ENCODE results near the gene SAMD1. TPM values are rescaled to one million over a fixed set of nuclear protein-coding genes. Genes with fewer than 3 reads are reported as not detected.

Gene SAMD1
- total RNA-seq, 1 donor from 2014 or later, result 43.2 TPM

DNA sequence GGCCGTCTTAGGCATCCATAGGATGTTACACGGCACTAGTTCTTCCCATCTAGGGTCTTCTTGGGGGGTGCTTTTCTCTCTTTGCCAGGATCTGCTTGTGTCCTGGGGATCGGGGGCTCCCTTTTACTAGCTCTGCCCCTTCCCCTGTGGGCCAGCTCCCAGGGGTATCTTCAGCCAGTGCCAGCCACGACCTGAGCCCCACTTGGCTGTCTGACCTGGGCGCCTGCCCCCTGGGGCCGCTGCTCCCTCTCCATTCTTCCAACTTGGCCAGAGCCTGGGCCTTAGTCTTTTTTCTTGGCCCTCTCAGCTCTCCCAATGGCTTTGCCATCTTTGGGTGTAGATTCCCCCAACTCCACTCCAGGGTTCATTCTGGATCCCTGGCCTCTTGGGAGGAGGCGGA is 23.9 kb upstream of the SAMD1 start:
- no peak for DNase-seq (ENCODE audit: low spot score in 2 of 2)
- no peak for FAIRE-seq

DNA sequence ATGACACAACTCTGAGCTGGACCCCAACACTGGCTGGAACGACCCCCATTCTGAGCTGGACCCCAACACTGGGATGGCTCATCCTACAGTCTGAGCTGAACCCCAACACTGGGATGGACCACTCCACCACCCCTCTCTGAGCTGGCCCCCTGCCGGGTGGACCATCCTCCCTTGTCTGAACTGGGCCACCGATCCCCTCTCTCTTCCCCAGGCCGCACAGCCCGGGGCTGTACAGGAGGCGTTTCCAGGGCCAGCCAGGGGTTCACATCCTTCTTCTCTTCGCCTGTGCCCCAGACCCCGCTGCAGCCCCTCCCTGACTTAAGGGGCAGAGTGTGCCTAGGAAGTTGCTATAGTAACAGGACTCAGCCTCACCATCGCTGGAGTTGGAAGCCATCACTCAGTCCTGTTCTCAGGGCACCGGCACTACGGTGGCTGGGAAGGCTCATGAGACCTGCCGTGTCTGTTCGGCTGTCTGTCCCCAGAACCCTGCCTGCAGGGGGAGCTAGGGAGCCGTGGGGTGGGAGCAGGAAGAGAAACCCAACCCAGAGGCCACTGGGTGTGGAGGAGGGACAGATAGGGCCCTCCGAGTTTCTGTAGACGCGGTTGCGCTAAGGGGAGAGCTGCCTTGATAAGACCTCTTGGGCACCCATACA is 23.3 kb upstream of the SAMD1 start:
- no peak for FAIRE-seq
- DNase-seq (ENCODE audit: low spot score in 2 of 2), result no peak

DNA sequence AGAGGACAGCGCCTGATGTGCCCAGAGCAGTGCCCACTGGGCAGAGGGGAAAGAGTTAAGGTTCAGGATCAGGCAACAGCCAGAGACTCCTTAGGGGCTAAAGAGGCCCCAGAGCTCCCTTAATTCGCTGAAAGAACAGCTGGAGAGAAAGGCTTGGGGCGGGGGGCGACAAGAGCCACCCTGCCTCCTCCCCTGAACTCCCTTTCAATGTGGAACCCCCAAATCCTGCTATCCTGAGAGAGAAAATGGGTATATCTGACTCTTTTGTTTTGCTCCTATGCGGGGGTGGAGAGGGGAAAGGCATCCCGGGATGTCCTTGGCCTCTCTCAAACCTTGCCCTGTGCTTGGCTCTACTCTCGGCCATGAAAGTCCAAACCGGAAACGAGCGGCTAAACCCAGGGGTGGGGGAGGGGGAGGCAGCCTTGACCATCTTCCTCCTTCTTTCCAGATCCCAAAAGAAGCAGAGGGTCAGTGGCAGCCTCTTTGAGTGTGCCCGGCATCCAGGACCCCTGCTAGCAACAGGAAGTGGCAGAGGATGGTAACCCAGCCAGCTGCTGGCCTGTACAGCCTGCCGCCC is 22.3 kb upstream of the SAMD1 start:
- DNase-seq (ENCODE audit: low spot score in 2 of 2), result no peak
- no peak for FAIRE-seq

DNA sequence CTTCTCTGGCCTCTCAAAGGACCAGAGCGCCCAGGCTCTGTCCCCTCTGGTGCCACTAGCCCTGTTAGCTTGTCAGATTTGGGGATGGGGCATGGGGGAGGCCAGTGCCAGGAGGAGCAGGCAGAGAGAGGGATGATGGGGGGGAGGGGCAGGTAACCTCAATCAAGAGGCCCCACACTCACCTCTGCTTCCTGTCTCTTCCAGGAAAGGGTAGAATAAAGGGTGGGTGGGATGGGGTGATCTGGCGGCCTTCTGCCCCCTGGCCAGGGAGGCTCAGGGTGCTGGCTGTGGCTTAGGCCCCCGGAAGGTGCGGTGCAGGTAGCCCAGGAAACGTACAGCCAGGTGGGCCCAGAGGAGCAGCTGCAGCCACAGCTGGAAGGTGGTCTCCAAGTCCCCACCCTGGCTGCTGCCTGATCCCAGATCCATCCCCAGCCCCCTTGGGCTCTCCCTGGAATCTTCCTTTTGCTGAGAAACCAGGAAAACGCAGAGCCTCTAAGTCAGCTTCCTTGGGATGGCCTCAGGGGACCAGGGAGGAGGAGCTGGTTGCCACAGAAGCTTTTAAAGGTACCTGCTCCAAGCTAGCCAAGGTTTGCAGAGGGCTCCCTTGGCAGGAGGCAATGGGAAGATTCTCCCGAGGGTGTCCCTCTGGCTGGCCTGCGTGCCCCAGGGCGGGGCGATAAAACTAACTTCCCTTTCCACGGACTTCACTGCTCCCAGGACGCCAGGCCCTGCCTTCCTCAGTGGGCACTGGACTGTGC is 21.7 kb upstream of the SAMD1 start:
- DNase-seq (ENCODE audit: low spot score in 2 of 2) (no peak), FAIRE-seq (no peak)

GRCh38 chr19:14111486-14111885 is 20.9 kb upstream of the SAMD1 start:
- no peak for FAIRE-seq

GRCh38 chr19:14110650-14111049 is 20.1 kb upstream of the SAMD1 start:
- no peak for DNase-seq (ENCODE audit: low spot score in 2 of 2)
- no peak for FAIRE-seq

More at GRCh38 chr19:14111486-14111885, 20.9 kb upstream of the SAMD1 start:
- DNase-seq (ENCODE audit: low spot score in 2 of 2), result no peak

GRCh38 chr19:14107581-14108461 is 17.3 kb upstream of the SAMD1 start:
- no peak for DNase-seq (ENCODE audit: low spot score in 2 of 2)
- FAIRE-seq, result no peak

DNA sequence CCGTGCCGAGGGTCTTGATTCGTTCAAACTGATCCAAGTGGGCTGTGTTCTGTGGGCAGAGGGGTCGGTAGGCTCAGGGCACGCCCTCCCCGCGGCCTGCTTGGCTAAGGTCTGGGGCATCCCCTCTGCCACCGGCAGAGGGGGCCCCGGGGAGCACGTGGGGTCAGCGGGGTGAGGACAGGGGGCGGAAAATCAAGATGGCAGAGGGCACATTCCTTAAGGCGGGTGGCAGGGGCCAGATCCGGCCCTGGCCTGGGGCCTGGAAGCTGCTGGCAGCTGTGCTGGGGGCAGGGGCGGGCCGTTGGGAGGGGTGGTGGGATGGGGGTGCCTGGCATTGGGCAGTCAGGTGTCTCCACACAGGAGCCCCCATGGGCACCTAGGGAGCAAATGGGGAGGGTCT is 16.3 kb upstream of the SAMD1 start:
- DNase-seq (ENCODE audit: low spot score in 2 of 2) (no peak), FAIRE-seq (no peak)

GRCh38 chr19:14105680-14106079 is 15.1 kb upstream of the SAMD1 start:
- no peak for DNase-seq (ENCODE audit: low spot score in 2 of 2)
- no peak for FAIRE-seq

DNA sequence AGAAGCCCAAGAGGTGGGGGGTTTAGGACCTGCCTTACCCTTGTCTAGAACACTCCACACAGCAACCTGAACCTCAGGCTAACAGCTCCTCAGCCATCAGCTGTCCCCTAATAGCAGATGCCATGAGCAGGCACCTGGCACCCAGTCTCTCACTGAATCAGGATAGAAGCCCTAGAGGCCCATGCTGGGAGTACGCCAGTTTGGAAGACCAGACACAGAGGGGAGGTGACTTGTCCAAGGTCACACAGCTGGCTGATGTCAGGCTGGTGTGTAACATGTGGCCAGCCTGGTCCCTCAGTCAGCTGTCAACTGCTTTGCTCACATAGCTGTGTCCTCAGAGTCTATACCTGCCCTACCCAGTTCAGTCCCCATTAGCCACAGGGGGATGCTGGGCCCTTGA is 12.8 kb upstream of the SAMD1 start:
- DNase-seq (ENCODE audit: low spot score in 2 of 2) (no peak), FAIRE-seq (no peak)

DNA sequence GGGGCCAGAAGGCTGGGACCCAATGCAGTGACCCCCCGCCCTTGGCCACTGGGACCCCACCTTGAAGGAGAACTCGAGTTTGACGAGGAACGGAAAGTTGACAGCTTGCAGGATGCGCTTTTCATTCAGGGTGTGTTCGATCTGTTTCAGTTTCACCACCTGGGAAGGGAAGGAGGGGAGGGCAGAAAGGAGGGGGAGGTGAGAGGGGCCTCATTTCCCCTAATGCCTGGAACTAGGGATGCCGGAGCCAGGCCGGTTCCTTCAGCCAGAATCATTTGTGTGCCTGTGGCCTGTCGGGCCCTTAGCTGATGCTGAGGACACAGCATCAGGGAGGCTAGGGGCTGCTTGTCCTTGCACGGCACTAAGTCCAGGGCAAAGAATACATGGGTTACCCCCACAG is 12.2 kb upstream of the SAMD1 start:
- FAIRE-seq, result no peak
- DNase-seq (ENCODE audit: low spot score in 2 of 2), result no peak

- DNase-seq (ENCODE audit: low spot score in 2 of 2), result no peak
- FAIRE-seq, result no peak
Measured at GRCh38 chr19:14102102-14102696, 11.6 kb upstream of the SAMD1 start.

GRCh38 chr19:14101003-14101545 is 10.5 kb upstream of the SAMD1 start:
- DNase-seq (ENCODE audit: low spot score in 2 of 2) (no peak), FAIRE-seq (no peak)

DNA sequence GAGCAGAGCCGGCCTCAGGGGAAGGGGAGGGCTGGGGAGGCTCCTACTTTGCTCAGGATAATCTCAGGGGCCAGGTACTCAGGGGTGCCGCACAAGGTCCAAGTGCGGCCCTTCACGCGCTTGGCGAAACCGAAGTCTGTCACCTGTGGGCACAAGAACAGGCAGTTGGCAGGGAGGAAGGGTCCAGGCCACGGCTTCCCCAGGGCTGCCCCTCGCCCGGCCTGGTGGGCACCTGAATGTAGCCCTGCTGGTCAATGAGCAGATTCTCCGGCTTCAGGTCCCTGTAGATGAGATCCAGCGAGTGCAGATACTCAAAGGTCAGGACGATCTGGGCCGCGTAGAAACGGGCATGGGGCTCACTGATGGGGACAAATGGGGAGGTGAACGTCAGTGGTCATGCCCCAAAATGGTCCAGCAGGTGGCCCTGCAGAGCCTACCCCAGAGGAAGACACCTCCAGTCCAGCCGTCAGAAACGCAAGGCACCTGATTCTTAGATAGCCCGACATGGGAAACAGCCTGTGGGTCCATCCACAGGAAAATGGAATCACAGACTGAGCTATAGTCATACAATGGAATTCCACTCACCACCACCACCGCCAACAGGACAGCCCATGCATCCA is 7.1 kb upstream of the SAMD1 start:
- no peak for DNase-seq (ENCODE audit: low spot score in 2 of 2)
- FAIRE-seq, result no peak

- FAIRE-seq (no peak), DNase-seq (ENCODE audit: low spot score in 2 of 2) (no peak)
Measured at GRCh38 chr19:14096272-14096992, 5.9 kb upstream of the SAMD1 start.

DNA sequence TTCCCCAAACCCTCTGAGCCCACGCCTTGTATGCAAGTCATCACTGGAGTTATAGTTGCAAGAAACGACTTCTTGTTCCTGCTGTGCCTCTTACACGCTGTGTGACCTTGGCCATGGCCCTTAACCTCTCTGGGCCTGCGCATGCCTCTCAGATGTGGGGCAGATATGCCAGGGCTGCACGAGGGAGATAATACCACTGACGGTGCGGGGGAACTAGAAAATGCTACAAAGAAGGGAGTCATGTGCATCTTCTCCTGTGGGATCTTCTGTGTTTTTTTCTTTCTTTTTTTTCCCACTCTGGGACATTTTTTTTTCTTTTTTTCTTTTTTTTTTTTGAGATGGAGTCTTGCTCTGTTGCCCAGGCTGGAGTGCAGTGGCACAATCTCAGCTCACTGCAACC is 4.3 kb upstream of the SAMD1 start:
- FAIRE-seq (no peak), DNase-seq (ENCODE audit: low spot score in 2 of 2) (no peak)

GRCh38 chr19:14093117-14093823 is 2.7 kb upstream of the SAMD1 start:
- no peak for FAIRE-seq

GRCh38 chr19:14091813-14092462 is 1.4 kb upstream of the SAMD1 start:
- FAIRE-seq, result no peak

More at GRCh38 chr19:14093117-14093823, 2.7 kb upstream of the SAMD1 start:
- DNase-seq (ENCODE audit: low spot score in 2 of 2), result no peak

More at GRCh38 chr19:14091813-14092462, 1.4 kb upstream of the SAMD1 start:
- DNase-seq (ENCODE audit: low spot score in 2 of 2), result no peak

Measured in frontal cortex (tissue), 4 donors.